ENCODE results near the gene MLXIP.

Gene MLXIP

GRCh38 chr12:122126342-122126635 is 47.7 kb downstream of the MLXIP start:
- no peak for DNase-seq (ENCODE audit: low read depth)

- no peak for DNase-seq (ENCODE audit: low read depth)
Observed at GRCh38 chr12:122126713-122127597, 48.4 kb downstream of the MLXIP start.

- DNase-seq (ENCODE audit: low read depth) = no peak
Observed at GRCh38 chr12:122127839-122128238, 49.3 kb downstream of the MLXIP start.

DNA sequence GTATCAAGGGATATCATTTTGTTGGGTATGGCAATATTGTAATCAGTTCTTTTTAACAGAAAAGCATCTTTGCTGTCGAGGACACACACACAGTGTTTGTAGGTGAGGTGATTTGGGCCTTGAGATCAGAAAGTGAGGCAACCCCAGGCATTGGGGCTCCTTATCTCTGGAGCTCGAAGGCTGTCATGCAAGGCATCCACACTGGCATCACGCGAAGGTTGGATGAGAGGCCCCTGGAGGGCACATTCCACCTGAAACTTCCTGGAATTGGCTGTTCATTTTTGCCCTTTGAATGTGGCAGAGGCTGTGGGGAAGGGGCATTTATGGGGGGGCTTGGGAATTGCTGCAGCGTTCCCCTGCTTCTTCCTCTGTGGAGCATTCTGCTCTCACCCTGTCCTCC is 49.9 kb downstream of the MLXIP start:
- no peak for DNase-seq (ENCODE audit: low read depth)

DNA sequence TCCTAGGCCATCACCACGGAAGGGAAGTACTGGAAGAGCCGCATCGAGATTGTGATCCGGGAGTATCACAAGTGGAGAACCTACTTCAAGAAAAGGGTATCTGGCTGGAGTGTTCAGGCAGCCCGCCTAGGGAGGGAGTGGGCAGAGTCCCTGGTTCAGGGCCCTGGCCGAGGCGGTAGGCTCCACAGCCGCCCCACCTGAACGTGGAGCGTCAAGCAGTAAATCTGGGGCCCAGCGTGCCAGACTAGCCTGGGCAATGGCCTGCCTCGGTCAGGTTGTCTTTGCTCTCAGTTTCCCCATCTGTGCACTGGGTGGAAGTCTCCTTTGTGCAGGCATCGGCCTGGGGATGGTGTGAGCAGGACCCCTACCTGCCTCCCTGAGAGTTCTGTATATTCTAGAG is 50.6 kb downstream of the MLXIP start:
- DNase-seq (ENCODE audit: low read depth) = no peak

GRCh38 chr12:122130150-122130549 is 51.6 kb downstream of the MLXIP start:
- DNase-seq (ENCODE audit: low read depth) = peak; percentile 89

GRCh38 chr12:122133192-122133950 is 54.8 kb downstream of the MLXIP start:
- no peak for DNase-seq (ENCODE audit: low read depth)

DNA sequence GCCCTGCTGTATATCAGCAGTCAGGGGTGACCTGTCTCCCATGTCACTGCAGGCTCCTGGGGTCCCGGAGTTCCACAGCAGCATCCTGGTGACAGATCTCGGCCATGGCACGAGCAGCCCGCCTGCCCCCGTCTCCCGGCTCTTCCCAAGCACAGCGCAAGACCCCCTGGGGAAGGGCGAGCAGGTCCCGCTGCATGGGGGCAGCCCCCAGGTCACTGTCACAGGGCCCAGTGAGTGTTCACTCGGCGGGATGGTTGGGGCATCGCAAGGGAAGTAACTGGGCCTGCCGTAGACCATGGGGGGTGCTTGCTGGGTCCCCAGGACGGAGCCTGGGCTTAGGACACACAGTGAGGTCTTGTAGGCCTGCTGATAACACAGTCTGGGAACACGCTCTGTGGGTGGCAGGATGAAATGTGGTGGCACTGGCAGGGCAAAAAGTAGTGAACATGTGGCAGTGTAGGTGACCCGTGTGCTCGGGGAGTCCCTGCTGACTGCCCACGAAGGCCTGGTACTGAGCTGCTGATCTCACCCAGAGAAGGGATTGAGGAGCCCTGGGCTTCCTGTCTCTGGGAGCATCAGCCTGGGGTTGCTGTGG is 57.0 kb downstream of the MLXIP start:
- no peak for DNase-seq (ENCODE audit: low read depth)

- no peak for DNase-seq (ENCODE audit: low read depth)
Observed at GRCh38 chr12:122137229-122137628, 58.7 kb downstream of the MLXIP start.

GRCh38 chr12:122137681-122138080 is 59.1 kb downstream of the MLXIP start:
- no peak for DNase-seq (ENCODE audit: low read depth)

DNA sequence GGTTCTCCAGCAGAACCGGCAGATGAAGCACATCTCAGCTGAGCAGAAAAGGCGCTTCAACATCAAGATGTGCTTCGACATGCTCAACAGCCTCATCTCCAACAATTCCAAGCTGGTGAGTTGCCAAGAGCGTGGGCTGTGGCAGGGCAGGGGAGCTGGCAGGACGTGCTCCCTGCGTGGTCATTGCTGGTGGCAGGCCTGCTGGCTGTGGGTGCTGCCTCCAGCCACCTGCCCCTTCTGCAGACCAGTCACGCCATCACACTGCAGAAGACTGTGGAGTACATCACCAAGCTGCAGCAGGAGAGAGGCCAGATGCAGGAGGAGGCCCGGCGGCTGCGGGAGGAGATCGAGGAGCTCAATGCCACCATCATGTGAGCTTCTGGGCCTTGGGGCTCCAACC is 59.6 kb downstream of the MLXIP start:
- DNase-seq (ENCODE audit: low read depth) = no peak

- no peak for DNase-seq (ENCODE audit: low read depth)
Observed at GRCh38 chr12:122138616-122139015, 60.1 kb downstream of the MLXIP start.

DNA sequence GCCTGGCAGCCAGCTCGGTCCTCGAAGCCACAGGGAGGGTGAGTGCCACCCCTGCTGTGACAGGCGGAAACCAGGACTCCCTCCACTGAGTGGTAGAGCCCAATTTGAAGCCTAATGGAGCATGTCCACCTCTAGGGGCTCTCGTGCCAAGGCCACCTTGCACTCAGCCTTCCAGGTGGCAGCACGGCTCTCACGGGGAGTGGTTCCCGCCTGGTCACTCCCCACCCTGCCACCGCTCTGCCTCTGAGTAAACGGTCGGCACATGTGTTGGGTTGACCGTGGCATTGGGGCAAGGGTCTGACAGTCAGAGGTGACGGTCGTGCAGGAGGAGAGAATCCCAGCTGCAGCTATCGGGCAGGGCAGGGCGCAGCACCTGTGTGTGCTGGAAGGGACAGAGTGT is 60.7 kb downstream of the MLXIP start:
- DNase-seq (ENCODE audit: low read depth) = no peak

DNA sequence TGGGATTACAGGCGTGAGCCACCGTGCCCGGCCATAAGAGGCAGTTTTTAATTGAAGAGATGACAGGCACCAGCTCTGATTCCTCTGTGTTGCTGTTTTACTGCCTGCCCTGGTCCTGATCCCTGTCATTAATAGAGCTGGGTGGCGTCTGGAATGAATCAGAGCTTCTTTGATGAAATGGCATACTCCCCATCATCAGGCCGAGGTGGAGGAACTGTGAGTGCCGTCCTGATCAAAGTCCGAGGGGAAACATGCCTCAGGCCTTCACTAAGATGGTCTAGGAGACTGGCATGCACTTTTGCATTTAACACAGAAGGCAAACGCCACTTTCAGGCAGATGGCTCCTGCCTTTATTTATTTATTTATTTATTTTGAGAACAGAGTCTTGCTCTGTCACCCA is 61.4 kb downstream of the MLXIP start:
- no peak for DNase-seq (ENCODE audit: low read depth)

- DNase-seq (ENCODE audit: low read depth) = no peak
Observed at GRCh38 chr12:122140467-122141257, 62.1 kb downstream of the MLXIP start.

DNA sequence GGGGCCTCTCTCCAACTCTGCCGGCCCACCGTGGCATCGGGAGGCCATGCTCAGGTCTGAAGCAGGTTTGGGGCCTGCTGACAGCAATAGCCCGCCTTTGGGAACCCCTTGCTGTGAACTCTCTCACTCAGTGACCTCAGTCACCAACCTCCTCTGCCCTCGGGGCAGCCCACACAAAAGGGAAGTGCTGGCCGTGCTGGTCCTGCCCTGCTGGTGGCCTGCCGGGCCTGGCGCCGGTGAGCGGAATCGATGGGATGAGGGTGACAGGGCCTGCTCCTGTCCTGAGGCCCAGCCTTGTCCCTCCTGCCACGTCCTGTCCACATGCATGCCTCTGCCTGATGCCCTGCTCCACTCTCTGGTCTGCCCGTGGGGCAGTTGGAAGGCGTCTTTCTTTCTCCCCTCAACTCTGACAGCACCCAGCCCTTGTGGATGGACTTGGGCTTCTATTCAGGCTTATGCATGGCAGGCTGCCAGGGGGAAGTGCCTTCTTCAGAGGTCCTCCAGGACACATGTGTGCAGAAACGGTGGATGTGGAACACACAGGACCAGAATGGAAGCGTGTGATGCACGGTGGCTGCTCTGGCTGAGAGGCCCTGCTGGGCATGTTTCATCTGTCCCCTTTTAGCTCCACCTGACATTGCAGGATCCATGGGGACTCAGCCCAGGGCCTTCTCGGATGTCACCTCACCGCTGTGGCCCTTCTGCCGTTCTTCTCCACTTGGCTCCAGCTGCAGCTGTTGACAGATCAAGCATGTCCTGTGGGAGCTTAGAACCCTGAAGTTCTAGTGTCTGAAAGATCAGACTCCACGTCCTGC is 63.6 kb downstream of the MLXIP start:
- DNase-seq (ENCODE audit: low read depth) = no peak

DNA sequence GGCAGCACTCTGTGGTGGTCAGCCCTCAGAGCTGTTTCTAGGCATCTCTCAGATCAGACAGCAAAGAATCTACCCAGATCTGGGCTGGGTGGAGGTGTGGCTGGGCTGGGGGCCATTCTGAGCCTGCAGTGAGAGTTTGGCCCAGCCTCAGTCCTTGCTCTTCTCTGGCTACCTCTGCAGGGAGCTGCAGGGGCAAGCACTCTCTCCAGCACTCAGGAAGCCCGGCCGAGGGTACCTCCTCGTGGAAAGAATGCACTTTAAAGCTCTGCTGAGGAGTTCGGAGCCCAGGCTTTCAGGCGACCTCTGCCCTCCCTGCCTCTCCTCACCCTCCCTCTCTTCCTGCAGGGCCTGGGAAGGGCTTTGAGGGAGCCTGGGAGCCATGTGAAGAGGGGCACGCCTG is 64.3 kb downstream of the MLXIP start:
- DNase-seq (ENCODE audit: low read depth) = no peak

GRCh38 chr12:122144885-122145284 is 66.3 kb downstream of the MLXIP start:
- DNase-seq (ENCODE audit: low read depth) = no peak

DNA sequence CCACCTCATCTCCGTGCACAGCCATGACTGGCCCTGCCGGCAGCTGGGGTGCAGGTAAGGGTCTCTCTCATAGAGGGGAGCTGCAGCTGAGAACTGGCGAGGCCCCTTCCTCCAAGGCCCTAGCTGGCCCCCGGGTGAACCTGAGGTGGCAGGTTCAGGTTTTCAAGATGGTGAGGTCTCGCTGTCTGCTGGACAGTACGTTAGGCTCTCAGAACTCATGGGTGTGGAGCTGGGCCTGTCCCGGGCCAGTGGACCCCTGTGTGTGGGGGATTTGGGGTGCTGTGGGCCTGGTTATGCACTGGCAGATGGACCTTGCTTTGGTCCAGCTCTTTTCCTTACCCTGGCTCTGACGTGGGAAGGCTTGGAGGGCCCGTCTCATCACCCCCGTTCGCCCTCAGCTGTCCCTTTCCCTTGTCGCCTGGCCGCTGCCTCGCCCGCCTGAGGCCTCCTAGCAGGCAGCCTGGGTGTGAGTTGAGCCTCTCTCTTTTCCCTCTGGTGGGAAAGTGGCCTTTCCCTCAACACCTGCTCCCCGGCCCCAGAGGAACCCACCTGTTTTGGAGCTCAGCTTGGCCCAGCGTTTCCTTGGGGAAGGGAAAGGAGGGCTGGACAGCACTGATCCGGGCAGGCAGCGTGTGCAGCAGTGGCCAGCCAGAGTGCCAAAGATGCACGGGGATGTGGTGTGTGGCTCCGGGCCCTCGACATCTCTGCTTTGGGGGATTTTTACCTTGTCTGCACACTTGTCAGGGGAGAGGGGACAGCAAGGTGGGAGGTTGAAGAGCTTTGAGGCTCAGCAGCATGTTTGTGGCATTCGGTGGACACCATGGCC is 67.2 kb downstream of the MLXIP start:
- no peak for DNase-seq (ENCODE audit: low read depth)

DNA sequence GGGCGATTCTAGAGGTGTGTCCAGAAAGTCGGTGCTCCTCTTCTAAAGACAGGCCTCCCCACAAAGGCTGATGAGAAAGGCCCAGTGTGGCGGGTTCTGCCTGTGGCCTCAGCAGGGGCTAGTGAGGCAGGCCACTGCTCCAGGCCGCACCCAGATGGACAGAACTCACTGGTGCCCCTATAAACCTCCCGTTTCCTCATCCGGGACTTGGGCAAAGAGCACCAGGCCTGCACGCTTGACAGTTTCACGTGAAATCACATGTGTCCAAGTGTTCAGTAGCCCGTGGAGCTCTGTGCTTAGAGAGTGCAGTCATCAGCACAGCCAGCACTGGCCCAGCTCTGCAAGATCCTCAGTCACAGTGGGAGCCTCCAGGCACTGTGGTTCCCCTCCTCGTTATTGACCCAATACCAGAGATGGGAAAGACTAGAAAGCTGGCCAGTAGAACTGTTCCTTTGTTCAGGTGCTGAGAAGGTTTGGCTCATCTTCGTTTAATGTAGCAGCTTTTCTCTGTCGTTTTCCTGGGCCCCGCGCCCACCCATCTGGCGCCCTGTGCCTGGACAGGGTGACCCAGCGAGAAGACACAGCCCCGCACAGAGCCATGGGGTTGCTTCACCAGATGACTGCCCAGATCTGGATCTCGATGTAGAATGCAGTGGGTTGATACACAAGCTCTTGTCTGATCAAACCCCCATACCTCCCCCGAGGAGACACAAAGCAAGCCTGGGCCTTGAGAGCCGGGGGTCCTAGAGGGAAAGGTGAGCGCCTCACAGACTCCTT is 69.1 kb downstream of the MLXIP start:
- DNase-seq (ENCODE audit: low read depth) = no peak

All from ELR (cell line).